ENCODE results near the gene MAD1L1.
"Not testable (repeated sequence)": the region's sequence is repeated elsewhere in the genome, so short reads cannot be mapped to it uniquely, and the experiment has no call there.

MAD1L1 gene

GRCh38 chr7:1977059-1977875, 255.5 kb downstream of the MAD1L1 start:
- DNase-seq: no peak

DNA sequence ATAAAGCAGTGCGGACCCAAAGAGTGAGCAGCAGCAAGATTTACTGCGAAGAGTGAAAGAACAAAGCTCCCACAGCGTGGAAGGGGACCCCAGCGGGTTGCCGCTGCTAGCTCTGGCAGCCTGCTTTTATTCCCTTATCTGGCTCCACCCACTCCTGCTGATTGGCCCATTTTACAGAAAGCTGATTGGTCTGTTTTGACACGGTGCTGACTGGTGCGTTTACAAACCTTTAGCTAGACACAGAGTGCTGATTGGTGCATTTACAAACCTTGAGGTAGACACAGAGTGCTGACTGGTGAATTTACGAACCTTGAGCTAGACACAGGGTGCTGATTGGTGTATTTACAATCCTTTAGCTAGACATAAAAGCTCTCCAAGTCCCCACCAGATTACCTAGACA, 256.2 kb downstream of the MAD1L1 start:
- not testable (repeated sequence) for DNase-seq

DNA sequence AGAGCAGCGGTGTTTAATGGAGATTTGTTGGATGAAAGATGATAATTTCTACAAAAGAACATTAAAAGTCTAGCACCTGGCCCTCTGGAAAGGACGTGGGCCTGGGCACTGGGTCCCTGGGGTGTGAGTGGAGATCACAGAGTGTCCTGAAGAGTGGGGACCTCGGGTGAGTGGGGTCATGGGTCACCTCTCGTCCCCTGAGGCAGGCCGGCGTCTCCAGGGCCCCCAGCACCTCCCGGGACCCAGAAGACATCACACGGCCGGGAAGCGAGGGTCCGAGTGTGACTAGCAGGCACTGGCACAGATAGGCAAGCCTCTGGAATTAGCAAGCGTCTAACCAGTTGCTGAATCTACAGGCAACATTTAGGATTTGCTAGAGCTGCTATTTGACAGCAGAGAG, 257.2 kb downstream of the MAD1L1 start:
- DNase-seq: no peak

DNA sequence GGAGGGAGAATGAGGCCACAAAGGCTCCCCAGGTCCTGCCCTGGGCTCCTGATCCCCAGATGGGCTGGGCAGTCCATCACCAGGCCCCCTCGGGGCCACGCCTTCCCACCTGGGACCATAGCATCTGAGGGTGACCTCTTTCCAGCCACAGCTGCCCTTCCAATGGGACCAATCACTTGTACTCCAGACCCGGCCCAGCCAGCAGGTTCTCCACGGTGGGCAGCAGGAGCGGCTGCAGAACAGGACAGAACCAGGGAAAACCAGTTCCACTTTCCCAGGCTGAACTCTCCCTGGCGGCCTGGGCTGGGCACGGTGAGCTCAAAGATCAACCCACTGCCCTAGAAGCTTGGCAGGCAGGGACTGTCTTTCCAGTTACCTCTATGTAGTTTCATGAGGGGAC, 257.6 kb downstream of the MAD1L1 start:
- DNase-seq: no peak

GRCh38 chr7:1974290-1975101, 258.2 kb downstream of the MAD1L1 start:
- DNase-seq: no peak

GRCh38 chr7:1973321-1974251, 259.2 kb downstream of the MAD1L1 start:
- no peak for DNase-seq

DNA sequence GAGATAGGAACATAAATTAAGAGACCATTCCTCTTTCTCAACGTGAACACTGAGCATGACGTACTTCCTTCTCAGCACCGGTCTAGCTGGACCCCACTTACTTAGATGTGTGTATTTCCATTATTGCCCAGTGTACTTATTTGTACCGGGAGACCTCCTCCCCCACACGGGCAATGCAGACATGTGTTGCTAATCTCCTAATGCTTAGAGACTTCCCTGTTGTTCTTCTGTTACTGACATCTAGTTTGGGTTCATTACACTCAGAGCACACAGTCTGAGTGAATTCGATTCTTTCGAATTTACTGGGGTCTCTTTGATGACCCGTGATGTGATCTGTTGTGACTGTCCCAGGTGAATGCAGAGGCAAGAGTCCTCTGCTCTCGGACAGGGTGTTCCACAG, 260.0 kb downstream of the MAD1L1 start:
- no peak for DNase-seq

- DNase-seq: no peak
These were observed 260.6 kb downstream of the MAD1L1 start for GRCh38 chr7:1971946-1972654.

- no peak for DNase-seq
These were observed 261.9 kb downstream of the MAD1L1 start for GRCh38 chr7:1970895-1971294.

- DNase-seq: not testable (repeated sequence)
These were observed 262.5 kb downstream of the MAD1L1 start for GRCh38 chr7:1970285-1970660.

DNA sequence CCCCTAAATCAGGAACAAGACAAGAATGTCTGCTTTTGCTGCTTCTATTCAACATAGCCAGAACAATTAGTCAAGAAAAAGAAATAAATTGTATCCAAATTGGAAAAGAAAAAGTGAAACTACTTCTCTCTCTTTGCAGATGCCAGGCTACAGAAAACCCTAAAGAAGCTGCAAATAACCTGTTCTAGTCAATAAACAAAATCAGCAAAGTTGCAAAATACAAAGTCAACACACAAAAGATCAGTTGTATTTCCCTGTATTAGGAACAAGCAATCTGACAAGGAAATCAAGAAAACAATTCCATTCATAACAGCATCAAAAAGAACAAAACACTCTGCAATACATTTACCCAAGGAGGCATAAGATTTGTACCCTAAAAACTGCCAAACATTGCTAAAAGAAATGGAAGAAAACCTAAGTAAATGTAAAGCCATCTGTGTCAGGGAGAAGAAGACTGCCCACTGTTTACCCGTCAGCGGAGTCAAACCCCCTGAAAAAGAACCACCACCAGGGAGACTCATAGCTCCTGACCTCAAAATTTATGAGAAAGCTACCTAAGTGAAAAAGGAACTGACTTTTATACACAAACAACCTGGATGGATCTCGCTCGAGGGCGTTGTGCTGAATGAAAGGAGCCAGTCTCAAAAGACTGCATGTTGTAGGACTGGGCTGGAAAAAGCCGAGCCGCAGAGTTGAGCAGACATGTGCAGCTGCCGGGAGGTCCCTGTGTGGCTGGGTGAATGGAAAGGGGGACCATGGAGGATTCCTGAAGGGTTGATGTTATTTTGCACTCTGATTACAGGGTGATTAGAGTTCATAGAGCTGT, 263.1 kb downstream of the MAD1L1 start:
- DNase-seq: no peak

- DNase-seq: no peak
These were observed 264.2 kb downstream of the MAD1L1 start for GRCh38 chr7:1968397-1969111.

DNA sequence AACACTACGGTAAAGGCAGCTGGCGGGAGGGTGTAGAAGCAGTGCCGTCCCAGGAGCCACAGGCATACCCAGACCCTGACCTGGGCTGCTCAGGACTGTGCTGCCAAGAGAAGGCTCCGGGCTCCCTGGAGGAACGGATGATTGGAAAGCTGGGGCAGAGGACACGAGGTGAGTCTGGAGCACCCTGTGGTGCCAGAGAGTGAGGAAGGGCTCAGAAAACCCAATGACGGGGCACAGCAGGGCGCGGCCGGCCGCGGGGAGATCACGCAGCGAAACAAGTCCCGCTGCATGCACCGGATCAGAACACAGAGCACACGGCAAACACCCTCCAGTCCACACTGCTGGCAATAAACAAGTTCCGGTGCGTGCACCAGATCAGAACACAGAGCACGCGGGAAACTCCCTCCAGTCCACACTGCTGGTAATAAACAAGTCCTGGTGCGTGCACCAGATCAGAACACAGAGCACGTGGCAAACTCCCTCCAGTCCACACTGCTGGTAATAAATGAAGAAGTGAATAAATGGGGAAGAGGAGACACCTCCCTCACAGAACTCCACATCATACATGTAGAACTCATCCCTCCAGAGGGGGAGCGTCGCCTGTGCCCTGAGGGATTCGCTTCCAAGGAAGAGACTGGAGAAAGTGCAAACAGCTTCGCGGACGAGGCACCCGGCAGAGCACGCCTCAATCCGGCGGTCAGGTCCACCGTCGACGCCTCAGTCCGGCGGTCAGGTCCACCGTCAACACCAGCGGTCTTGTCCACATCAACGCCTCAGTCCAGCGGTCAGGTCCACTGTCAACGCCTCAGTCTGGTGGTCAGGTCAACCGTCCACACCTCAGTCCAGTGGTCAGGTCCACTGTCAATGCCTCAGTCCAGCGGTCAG, 265.0 kb downstream of the MAD1L1 start:
- DNase-seq: no peak

- peak; percentile 50 to 53 for DNase-seq
These were observed 266.0 kb downstream of the MAD1L1 start for GRCh38 chr7:1966631-1967200.

DNA sequence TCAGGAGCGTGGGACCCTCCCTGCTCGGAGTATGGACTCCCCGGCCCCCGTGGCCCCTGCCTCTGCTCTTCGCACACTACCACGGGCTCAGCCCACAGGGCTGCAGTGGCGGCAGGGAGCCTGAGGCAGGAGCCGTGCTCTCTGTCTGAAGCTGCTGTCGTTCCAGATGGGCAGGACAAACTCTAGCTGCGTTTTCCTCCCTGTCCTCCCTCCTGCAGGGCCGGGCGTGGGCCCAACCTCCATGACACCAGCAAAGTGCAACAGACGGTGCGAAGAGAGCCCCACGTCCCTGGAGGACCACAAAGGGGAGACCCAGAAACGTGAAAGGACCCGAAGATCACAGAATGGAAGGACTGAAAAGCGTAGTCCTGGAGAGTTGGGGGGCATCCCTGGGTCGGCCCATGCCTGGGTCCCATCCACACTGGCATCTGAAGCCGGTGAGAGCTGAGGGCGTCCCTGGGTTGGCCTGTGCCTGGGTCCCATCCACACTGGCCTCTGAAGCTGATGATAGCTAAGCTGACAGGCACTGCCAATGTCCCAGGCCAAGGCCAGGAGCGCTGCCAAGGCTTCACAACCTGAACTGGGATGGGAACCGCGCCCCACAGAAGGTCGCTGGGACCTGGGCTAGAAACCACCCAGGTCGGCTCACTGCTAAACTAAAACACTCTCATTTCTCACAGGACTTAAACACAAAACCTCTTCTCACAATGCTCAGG, 267.0 kb downstream of the MAD1L1 start:
- no peak for DNase-seq

DNA sequence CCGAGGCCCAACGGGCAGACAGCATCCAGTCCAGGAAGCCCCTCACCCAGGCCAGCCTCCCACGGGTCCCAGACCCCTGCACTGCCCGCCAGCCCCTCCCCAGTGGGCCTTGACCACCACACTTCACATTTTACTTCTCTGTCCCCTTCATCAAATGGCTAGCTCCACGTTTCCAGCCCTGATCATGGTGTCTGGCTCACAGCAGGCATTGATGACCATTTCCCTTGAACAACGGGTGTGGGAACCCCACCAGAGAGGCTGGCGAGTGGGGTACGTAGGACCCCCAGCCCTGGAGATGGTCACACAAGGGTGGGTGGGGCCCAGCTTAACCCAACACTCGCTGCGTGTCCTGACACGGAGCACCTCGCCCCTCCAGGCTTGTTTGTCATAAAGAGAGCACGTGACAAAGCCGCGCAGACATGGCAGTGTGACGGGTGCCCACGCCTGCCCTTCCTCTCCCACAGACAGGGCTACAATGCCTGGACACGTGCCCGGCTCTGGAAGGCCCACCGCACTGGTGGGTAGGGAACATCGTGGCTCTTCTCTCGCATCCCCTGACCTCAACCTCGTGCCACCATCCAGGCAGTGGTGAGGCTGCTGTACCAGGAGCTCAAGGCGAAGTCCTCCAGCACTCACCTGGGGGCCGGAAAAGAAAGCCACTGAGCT, 267.7 kb downstream of the MAD1L1 start:
- no peak for DNase-seq

DNA sequence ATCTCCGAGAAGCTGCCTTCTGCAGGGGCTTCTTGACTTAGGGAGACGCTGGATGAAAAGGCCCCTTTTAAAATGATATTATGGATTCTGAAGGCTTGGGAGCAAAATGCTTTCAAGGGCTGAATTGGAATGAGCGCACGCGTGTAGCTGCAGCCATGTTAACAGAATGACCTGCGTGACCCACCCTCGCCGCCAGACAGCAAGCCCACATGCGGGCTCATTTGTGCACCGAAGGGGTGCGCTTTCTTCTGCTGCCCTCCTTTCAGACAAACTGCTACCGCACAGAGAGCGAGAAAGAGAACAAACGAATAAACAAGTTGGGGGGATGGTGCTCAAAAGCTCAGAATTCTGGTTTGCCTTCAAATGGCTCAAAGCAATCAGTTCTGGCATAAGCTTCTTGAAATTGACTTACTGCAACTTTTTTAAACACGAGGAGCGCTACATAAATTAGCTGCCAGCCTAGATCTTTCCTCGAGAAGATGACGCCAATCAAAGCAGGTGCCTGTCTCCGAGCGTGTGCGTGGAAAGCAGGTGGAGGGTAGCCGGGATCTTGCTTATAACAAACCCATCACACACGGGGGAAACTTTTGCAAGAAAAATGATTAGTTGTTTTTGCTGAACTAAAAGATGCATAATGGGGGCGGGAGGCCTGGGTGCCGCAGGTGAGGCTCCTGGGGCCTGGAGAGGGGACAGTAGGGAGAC, 268.4 kb downstream of the MAD1L1 start:
- DNase-seq: no peak

Data from NCI-H187 (cell line).